ENCODE results near the gene RASSF9.

- TF ChIP-seq CTCF (IDR thresholded peaks at IDR 0.05; ENCODE audit: borderline replicate concordance, extremely low read depth, low read length, poor library complexity, severe bottlenecking), result no peak
- no peak for TF ChIP-seq EZH2 (IDR thresholded peaks at IDR 0.05; ENCODE audit: borderline replicate concordance, low read depth, low read length, severe bottlenecking)
Measured at GRCh38 chr12:85765453-85765869, 70.7 kb downstream of the RASSF9 start.

All from DND-41 (cell line).